Right atrium auricular region (tissue), 2 donors: Measurements from ENCODE around the gene BARHL2. TPM values are rescaled to one million over a fixed set of nuclear protein-coding genes. Genes with fewer than 3 reads are reported as not detected.

Source experiments
- DNase-seq: peaks from one replicate; pipeline ENCODE4 v3.0.0-alpha.2; 2019; ENCODE audit warnings: low spot score
- H3K27ac ChIP-seq, 2 donors: fragments of 200-600 bp; sonication (generic); 1 replicate in 1 of 2; 2 replicates in 1 of 2; pipeline ENCODE4 v1.5.1; 2016 to 2019
- H3K27me3 ChIP-seq, 2 donors: fragments of 200-600 bp; sonication (generic); one replicate each; pipeline versions ENCODE4 v1.5.1 to v1.6.0; 2017 to 2019
- H3K36me3 ChIP-seq: fragments of 200-600 bp; sonication (generic); one replicate; pipeline ENCODE4 v1.5.1; 2016
- H3K4me1 ChIP-seq, 2 donors: fragments of 200-600 bp; sonication (generic); one replicate each; pipeline versions ENCODE4 v1.5.1 to v1.6.0; 2017 to 2019
- H3K4me3 ChIP-seq, 2 donors: fragments of 200-600 bp; sonication (generic); 1 replicate in 1 of 2; 2 replicates in 1 of 2; pipeline ENCODE4 v1.5.1; 2017 to 2019; ENCODE audit warnings: mild to moderate bottlenecking in 1 of 2, moderate library complexity in 1 of 2
- H3K9me3 ChIP-seq, 2 donors: fragments of 200-600 bp; sonication (generic); one replicate each; pipeline ENCODE4 v1.5.1; 2019
- CTCF ChIP-seq, 2 donors: fragments of 200-600 bp; sonication (generic); IDR thresholded peaks; one replicate each; pipeline ENCODE4 v1.5.1; 2019; ENCODE audit warnings: antibody characterized with exemption in 2 of 2
- total RNA-seq, 2 donors: library from RNA; depleted of rRNA; stranded (reverse); fragments of >200 nt; gene quantifications; one replicate each; pipeline ENCODE4 v1.1.0, GENCODE V29; 2016

BARHL2 gene
- total RNA-seq = not detected

GRCh38 chr1:90716552-90717355 is at the start of gene BARHL2:
BARHL2 (minus strand) TSS chr1:90717302; CDS start chr1:90717195, 107 bp downstream.
- peaks cover 0 to 35% of the 10 kb centered on the region in 2 donors for H3K4me1 ChIP-seq
- no peak within 1 kb of the TSS for H3K27ac ChIP-seq
- DNase-seq = no peak
- TF ChIP-seq CTCF (IDR thresholded peaks at IDR 0.05) = no peak
- H3K4me3 ChIP-seq = peak within 1 kb of the TSS in 1 of 2 donors; percentile 35
- H3K36me3 ChIP-seq = no peaks in the 10 kb centered on the region
- H3K9me3 ChIP-seq = peaks cover 0 to 6% of the 10 kb centered on the region in 2 donors
- peaks cover 48 to 72% of the 10 kb centered on the region in 2 donors for H3K27me3 ChIP-seq

GRCh38 chr1:90763930-90764329 is 46.8 kb upstream of the BARHL2 start:
- no peak for TF ChIP-seq CTCF (IDR thresholded peaks at IDR 0.05)
- Histone ChIP-seq H3K27ac (no peak overlapping the region), H3K36me3 (no peaks in the 10 kb centered on the region), H3K27me3 (no peaks in the 10 kb centered on the region), H3K4me1 (no peaks in the 10 kb centered on the region), H3K4me3 (no peak overlapping the region), H3K9me3 (no peaks in the 10 kb centered on the region)
- no peak for DNase-seq

- no peak for DNase-seq
- Histone ChIP-seq H3K27me3 (no peaks in the 10 kb centered on the region), H3K9me3 (no peaks in the 10 kb centered on the region), H3K4me3 (no peak overlapping the region), H3K36me3 (no peaks in the 10 kb centered on the region), H3K4me1 (no peaks in the 10 kb centered on the region), H3K27ac (no peak overlapping the region)
- no peak for TF ChIP-seq CTCF (IDR thresholded peaks at IDR 0.05)
These were observed 46.4 kb upstream of the BARHL2 start for GRCh38 chr1:90763506-90763905.

GRCh38 chr1:90761781-90762589 is 44.9 kb upstream of the BARHL2 start:
- Histone ChIP-seq H3K9me3 (no peaks in the 10 kb centered on the region), H3K27me3 (no peaks in the 10 kb centered on the region), H3K36me3 (no peaks in the 10 kb centered on the region), H3K27ac (no peak overlapping the region), H3K4me3 (no peak overlapping the region), H3K4me1 (no peaks in the 10 kb centered on the region)
- DNase-seq = no peak
- TF ChIP-seq CTCF (IDR thresholded peaks at IDR 0.05) = no peak

GRCh38 chr1:90761156-90761555 is 44.1 kb upstream of the BARHL2 start:
- Histone ChIP-seq H3K4me3 (no peak overlapping the region), H3K4me1 (no peaks in the 10 kb centered on the region), H3K27ac (no peak overlapping the region), H3K27me3 (no peaks in the 10 kb centered on the region), H3K9me3 (no peaks in the 10 kb centered on the region), H3K36me3 (no peaks in the 10 kb centered on the region)
- DNase-seq = no peak
- no peak for TF ChIP-seq CTCF (IDR thresholded peaks at IDR 0.05)
